ENCODE data around the gene ZDHHC24.

The ZDHHC24 gene

DNA sequence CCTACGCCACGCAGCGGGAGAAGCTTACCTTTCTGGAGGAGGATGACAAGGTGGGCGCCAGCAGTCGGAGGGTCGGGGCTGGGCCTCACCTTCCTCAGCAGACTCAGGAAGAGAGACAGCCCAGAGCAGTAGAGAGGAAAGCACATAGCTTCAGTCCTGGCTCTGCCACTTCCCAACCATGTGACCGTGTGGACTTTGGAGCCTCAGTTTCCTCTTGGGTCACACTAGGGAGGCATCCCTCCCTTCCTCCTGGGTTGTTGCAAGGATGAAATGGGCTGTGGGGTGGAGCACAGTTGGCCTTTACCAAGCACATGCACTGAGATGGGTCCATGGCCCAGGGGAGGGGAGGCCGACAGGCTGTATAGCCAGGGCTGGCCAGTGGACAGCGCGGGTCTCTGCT, 52.7 kb downstream of the ZDHHC24 start:
- DNase-seq = no peak

DNA sequence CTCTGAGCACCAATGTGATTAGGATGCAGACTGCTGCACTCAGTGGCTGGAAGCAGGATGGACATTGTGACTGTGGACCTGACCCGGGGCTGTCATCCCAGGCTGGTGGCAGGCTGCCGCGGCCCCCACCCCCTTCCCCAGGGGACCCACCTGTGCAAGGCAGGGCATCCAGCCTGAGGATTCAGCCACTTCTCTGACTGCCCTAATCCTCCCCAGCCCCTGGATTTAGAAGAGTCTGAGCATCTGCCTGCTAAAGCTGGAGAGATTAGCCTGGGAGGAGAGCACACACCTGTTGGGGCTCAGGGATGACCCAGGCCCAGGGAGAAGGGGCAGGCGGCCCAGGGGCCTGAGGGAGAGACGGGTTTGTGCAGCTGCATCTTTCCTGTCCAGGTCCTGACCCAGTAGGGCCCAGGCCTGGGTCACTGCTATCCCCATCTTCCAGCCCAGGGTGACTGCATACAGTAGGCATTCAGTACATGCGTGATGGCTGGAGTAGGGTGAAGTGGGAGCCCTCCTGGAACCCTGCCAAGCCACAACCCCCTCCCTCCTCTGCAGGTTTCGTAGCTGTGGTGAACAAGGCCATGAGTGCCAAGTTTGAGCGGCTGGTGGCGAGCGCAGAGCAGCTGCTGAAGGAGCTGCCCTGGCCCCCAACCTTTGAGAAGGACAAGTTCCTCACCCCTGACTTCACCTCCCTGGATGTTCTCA, 53.5 kb downstream of the ZDHHC24 start:
- peak; percentile 70 for DNase-seq

GRCh38 chr11:66491315-66491935, 54.4 kb downstream of the ZDHHC24 start:
- DNase-seq = no peak

DNA sequence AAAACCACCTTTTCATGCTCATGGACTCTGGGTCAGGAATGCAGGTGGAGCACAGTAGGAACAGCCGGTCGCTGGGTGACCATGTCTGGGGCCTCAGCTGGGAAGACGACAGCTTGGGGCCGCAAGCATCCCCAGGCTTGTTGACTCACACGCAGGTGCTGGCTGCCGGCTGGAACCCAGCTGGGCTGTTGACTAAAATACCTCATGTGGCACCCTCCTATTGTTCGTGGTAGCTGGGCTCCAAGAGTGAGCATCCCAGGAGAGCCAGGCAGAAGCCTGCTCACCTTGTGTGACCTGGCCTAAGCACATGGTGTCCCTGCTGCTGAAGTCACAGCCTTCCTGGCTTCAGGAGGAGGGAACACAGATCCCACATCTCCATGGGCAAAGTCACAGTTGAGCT, 56.2 kb downstream of the ZDHHC24 start:
- no peak for DNase-seq

DNA sequence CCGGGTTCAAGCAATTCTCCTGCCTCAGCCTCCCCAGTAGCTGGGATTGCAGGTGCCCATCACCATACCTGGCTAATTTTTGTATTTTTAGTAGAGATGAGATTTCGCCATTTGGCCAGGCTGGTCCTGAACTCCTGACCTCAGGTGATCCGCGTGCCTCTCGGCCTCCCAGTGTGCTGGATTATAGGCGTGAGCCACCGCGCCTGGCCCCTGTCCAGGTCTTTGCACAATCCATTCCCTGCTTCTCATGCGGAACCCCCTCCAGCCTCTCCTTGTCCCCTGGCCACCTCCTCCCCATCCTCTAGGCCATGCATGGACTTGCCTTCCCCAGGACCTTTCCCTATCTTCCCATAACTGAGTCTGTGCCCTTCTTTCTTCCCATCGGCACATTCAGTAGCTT, 56.9 kb downstream of the ZDHHC24 start:
- DNase-seq = no peak

- no peak for DNase-seq
Measured at GRCh38 chr11:66484806-66485380, 61.0 kb downstream of the ZDHHC24 start.

DNA sequence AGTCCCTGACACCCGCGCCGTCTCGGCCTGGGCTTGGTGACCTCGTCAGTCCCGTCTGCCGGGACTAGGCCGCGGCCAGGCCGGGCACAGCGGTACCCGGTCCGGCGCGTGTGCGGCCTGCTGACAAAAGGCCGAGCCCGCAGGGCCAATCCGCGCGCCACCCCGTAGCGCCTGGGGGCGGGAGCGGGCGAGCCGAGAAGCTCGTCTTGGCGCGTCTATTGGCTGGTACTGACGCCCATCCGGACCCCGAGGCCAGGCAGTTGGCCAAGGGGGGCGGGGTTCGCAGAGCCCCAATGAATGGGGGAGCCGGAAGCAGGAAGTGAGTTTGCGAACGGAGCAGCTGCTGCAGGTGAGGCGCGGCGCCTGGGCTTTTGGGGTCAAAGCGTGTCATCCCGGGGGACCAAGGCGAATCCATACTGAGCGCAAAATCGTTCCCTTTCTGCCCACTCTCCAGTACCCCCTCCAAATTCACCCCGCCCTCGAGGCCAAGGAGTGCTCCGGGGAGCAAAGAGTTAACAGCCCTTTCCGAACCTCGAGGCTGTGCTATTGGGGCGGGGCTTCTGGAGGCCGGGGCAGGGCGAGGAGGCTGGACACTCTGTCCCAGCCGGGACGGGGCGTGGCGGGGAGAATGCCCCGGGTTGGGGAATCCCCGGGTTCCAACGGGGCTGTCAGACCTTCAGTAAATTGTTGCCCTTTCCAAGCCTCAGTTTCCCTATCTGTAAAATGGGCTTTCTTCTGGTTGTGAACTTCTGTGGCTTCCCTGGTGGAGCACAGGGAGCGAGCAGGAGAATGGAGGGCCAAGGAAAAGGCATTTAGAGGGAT, 65.5 kb downstream of the ZDHHC24 start, which contains the start of gene DPP3:
Gene DPP3, plus strand, starts transcription at position 318 of the 822 bp plus-strand sequence. CDS start 1,767 bp downstream, outside the sequence.
- peak; percentile 58 for DNase-seq

GRCh38 chr11:66479394-66480116, 66.3 kb downstream of the ZDHHC24 start:
- no peak for DNase-seq

DNA sequence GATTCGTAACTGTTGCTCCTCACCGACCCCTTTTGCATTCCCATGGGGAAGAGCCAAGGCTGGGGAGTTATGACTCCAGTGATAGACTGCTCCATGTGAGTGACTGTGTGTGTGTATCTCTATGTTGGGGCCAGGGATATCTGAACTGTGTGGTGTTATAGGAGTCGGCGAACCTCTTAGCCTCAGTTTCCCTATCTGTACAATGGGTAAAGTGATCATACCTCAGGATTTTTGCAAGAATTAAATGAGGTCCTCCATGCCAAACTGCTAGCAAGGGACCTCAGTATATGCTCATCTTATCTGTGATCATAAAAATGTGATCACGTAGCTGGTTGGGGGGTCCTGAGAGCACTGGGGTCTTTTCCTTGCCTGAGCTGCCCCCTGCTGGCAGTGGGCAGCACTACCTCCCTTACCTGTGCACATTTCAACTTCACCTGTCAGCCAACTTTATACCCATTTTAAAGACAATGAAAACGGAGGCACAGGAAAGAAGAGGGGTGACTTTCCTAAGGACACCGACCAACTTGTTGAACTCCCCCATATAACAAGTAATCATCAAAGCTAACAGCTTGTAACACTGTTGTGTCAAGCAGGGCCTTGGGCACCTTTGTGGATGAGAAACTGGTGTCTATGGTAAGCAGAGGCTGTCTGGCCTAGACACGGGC, 67.0 kb downstream of the ZDHHC24 start:
- no peak for DNase-seq

GRCh38 chr11:66477263-66478201, 68.3 kb downstream of the ZDHHC24 start:
- DNase-seq = no peak

DNA sequence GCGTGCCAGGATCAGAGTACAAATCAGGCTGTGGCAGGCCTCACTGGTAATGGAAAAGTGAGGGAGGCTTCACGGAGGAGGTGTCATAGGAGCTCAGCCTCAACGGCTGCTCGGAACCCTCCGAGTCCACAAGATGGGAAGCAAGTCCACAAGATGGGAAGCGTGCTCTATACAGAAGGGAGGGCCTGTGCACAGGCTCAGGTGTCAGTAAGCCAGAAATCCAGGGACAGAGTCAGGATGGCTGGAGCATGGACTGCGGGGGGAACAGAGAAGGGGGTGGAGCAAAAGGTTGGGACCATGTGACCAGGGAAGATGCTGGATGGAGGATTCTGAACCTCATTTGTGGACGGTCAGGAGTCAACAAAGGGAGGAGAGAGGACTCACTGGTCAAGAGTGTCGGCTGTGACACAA, 69.0 kb downstream of the ZDHHC24 start:
- no peak for DNase-seq

DNA sequence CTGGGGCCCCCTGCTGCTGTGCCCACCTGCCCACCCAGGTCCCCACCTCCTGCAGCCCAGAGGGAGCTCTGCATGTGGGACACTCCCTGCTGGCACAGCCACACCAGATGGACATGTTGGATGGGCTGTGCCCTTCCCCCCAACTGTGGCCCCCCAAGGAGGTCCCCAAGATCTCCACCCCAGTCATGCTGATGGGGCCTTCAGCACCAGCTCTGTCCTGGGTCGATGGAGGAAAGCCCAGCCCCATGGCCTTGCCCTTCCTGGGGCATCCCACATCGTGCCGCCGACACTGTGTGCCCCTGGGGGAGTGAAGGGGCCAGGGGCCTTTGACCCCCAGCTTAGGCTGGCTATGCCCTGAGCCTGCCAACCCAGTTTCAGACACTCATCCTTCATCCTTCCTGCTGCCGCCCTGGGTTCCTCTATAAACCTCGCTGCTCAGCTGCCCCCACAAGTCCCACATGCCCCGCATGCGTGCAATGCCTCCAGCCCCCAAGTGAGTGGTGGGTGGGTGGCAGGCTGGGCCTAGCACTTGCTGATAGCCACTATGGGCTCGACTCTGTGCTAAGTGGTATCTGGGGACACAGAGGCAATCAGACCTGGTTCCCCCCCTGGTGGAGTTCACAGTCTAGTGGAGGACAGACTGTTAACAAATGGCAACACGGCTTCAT, 69.5 kb downstream of the ZDHHC24 start:
- DNase-seq = no peak

- no peak for DNase-seq
Measured at GRCh38 chr11:66475349-66476172, 70.3 kb downstream of the ZDHHC24 start.

DNA sequence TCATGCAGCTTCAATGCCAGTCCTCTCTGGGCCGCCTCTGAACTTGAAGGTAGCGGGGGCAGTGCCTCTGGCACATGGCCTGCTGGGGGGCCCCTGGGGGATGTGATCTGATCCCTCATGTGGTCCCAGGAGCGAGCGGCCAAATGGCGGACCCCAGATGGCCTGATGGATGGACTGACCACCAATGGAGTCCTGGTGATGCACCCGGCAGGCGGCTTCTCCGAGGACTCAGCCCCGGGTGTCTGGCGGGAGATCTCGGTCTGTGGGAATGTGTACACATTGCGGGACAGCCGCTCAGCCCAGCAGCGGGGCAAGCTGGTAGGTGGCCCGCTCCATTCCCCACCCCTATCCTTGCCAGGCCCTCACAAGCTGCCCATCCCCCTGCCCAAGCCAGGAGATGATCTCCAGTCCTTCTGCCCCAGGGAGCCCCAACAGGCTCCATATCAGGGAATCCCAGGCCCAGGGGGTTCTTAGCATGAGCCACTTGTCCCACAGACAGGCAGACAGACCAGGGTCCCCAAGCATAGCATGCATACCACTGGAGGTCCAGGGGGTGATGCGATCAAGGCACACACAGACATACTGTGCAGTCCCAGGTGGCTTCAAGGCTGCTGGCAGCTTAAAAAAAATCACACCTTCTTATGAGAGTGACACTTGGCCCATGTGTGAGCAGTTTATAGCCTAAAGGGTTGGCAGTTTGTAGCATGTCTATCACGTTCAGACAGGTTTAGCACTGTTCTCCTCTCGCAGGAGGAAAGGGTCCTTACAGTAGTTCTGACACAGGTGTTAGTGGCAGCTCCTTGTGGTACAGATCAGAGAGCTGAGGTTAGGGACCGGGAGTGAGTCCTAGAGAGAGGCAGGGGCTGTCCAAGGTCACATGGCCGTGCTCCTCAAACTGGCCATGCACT, 72.0 kb downstream of the ZDHHC24 start:
- no peak for DNase-seq

DNA sequence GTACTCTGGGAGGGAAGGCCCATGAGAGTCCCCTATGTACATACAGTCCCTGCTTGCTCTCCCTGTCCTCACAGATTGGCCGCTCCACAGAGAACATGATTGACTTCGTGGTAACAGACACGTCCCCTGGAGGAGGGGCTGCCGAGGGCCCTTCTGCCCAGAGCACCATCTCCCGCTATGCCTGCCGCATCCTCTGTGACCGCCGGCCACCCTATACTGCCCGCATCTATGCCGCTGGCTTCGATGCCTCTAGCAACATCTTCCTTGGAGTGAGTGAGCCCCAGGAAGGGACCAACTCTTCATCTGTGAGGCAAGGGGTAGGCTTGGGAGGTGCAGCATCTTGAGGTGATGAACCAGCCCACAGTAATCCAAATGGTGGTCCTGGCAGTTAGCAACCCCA, 72.7 kb downstream of the ZDHHC24 start:
- DNase-seq = no peak

DNA sequence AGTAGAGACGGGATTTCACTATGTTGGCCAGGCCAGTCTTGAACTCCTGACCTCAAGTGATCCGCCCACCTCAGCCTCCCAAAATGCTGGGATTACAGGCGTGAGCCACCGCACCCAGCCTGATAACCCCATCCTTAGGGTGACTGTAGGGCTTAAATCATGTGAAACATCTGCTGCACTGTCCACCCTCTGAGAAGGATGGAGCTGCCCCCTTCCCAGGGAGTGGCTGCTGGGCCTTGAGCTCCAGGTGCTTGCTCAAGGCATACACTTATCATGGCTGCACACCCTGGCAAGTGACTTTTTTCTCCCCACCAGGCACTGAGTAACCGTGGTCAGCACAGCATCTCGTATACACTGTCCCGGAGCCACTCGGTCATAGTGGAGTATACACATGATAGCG, 73.8 kb downstream of the ZDHHC24 start:
- DNase-seq = no peak

GRCh38 chr11:66471142-66471541, 74.7 kb downstream of the ZDHHC24 start:
- DNase-seq = no peak
